Large intestine (tissue), 3 donors: ENCODE measurements around the gene MYBPC3. TPM values are rescaled to one million over a fixed set of nuclear protein-coding genes. Genes with fewer than 3 reads are reported as not detected.

Experiments used
- DNase-seq, 2 donors: peaks; one replicate each; pipeline versions ENCODE4 v3.0.0 to v3.0.0-alpha.2; 2013
- H3K27ac ChIP-seq: one replicate; pipeline ENCODE4 v1.5.1; 2013; ENCODE audit warnings: low read length
- H3K27me3 ChIP-seq: 2 replicates; pipeline ENCODE4 v1.6.1; 2013; ENCODE audit warnings: low read length; ENCODE audit not compliant: control insufficient read depth, insufficient read depth
- H3K36me3 ChIP-seq: 2 replicates; pipeline ENCODE4 v1.6.1; 2013; ENCODE audit warnings: low read length; ENCODE audit not compliant: control insufficient read depth, insufficient read depth
- H3K4me1 ChIP-seq: one replicate; pipeline ENCODE4 v1.6.1; 2013; ENCODE audit warnings: low read length; ENCODE audit not compliant: control insufficient read depth, insufficient read depth
- H3K4me3 ChIP-seq: one replicate; pipeline ENCODE4 v1.5.1; 2013; ENCODE audit warnings: low read length
- H3K9me3 ChIP-seq: one replicate; pipeline ENCODE4 v1.6.1; 2013; ENCODE audit warnings: mild to moderate bottlenecking, low read depth, low read length, moderate library complexity; ENCODE audit not compliant: control insufficient read depth
- WGBS: methylation state at CpG from one replicate; pipeline ENCODE4 v1.1.5; 2013; ENCODE audit warnings: low lambda C conversion rate; ENCODE audit not compliant: insufficient coverage; 5-methylcytosine and 5-hydroxymethylcytosine counted together
- polyA plus RNA-seq: library from polyadenylated mRNA; unstranded; fragments of 120-200 nt; gene quantifications from one replicate; pipeline ENCODE4 v1.2.1, GENCODE V29; 2013

MYBPC3 gene
- polyA plus RNA-seq, 1 donor = 0.01 TPM

- Histone ChIP-seq H3K27ac (no peak overlapping the region), H3K4me1 (no peaks in the 10 kb centered on the region), H3K36me3 (peaks cover 90% of the 10 kb centered on the region), H3K4me3 (no peak overlapping the region), H3K9me3 (no peaks in the 10 kb centered on the region), H3K27me3 (no peaks in the 10 kb centered on the region)
- WGBS = no CpG with 5 or more reads among the region's 15 CpGs
- no peak for DNase-seq
These were observed 62.6 kb downstream of the MYBPC3 start for GRCh38 chr11:47289856-47290255.

- no peaks in the 10 kb centered on the region for H3K9me3 ChIP-seq
- no peak overlapping the region for H3K27ac ChIP-seq
- 89% methylated on average over 1 of the region's 5 CpGs for WGBS
- no peak overlapping the region for H3K4me3 ChIP-seq
- DNase-seq = no peak
- peaks cover 95% of the 10 kb centered on the region for H3K36me3 ChIP-seq
- no peaks in the 10 kb centered on the region for H3K4me1 ChIP-seq
- H3K27me3 ChIP-seq = no peaks in the 10 kb centered on the region
These were observed 64.4 kb downstream of the MYBPC3 start for GRCh38 chr11:47288066-47288465.

- Histone ChIP-seq H3K27me3 (no peaks in the 10 kb centered on the region), H3K36me3 (peaks cover 91% of the 10 kb centered on the region), H3K4me1 (no peaks in the 10 kb centered on the region), H3K27ac (no peak overlapping the region), H3K9me3 (no peaks in the 10 kb centered on the region), H3K4me3 (no peak overlapping the region)
- 80% methylated on average over 1 of the region's 13 CpGs for WGBS
- DNase-seq = no peak
These were observed 66.3 kb downstream of the MYBPC3 start for GRCh38 chr11:47285969-47286770.

- WGBS = no CpG with 5 or more reads among the region's 4 CpGs
- Histone ChIP-seq H3K4me3 (no peak overlapping the region), H3K36me3 (peaks cover 89% of the 10 kb centered on the region), H3K27me3 (no peaks in the 10 kb centered on the region), H3K27ac (no peak overlapping the region), H3K4me1 (no peaks in the 10 kb centered on the region), H3K9me3 (no peaks in the 10 kb centered on the region)
- DNase-seq = no peak
These were observed 68.4 kb downstream of the MYBPC3 start for GRCh38 chr11:47284151-47284550.

- H3K27ac ChIP-seq = no peak overlapping the region
- H3K4me1 ChIP-seq = no peaks in the 10 kb centered on the region
- DNase-seq = no peak
- H3K9me3 ChIP-seq = no peaks in the 10 kb centered on the region
- peaks cover 86% of the 10 kb centered on the region for H3K36me3 ChIP-seq
- no peaks in the 10 kb centered on the region for H3K27me3 ChIP-seq
- no peak overlapping the region for H3K4me3 ChIP-seq
- 92% methylated on average over 2 of the region's 7 CpGs for WGBS
These were observed 70.0 kb downstream of the MYBPC3 start for GRCh38 chr11:47282462-47282861.

Other genes with a start within 250 kb of the MYBPC3 start
- 74.8 TPM for gene ARFGAP2, start 175.8 kb downstream of the MYBPC3 start, polyA plus RNA-seq
- gene PACSIN3, start 166.3 kb downstream of the MYBPC3 start, polyA plus RNA-seq = 44.7 TPM
- 30.8 TPM for gene DDB2, start 137.7 kb downstream of the MYBPC3 start, polyA plus RNA-seq
- gene ACP2, start 103.9 kb downstream of the MYBPC3 start, polyA plus RNA-seq = 87.3 TPM
- 159 TPM for gene NR1H3, start 94.7 kb downstream of the MYBPC3 start, polyA plus RNA-seq
- gene MADD, start 82.6 kb downstream of the MYBPC3 start, polyA plus RNA-seq = 49.8 TPM
- gene SPI1, start 25.8 kb upstream of the MYBPC3 start, polyA plus RNA-seq = 10.2 TPM
- 31.3 TPM for gene SLC39A13, start 55.9 kb upstream of the MYBPC3 start, polyA plus RNA-seq
- gene PSMC3, start 73.7 kb upstream of the MYBPC3 start, polyA plus RNA-seq = 99.4 TPM
- gene RAPSN, start 96.4 kb upstream of the MYBPC3 start, polyA plus RNA-seq = 0.64 TPM
- gene CELF1, start 200.4 kb upstream of the MYBPC3 start, polyA plus RNA-seq = 79.2 TPM
- 51.1 TPM for gene PTPMT1, start 212.9 kb upstream of the MYBPC3 start, polyA plus RNA-seq
- gene KBTBD4, start 226.3 kb upstream of the MYBPC3 start, polyA plus RNA-seq = 13.9 TPM
- 112 TPM for gene NDUFS3, start 226.4 kb upstream of the MYBPC3 start, polyA plus RNA-seq
- 0.19 TPM for gene FAM180B, start 234.0 kb upstream of the MYBPC3 start, polyA plus RNA-seq
- gene C1QTNF4, start 241.7 kb upstream of the MYBPC3 start, polyA plus RNA-seq = 3.7 TPM